HG03175 (cell line): ENCODE data around the gene DNAH6.

Source experiments
- ATAC-seq: cut with Tn5 transposase; IDR thresholded peaks from one replicate; pipeline ENCODE4 v1.9.1; 2021; ENCODE audit warnings: mild to moderate bottlenecking, moderate library complexity; ENCODE audit not compliant: unreplicated experiment

Gene DNAH6

DNA sequence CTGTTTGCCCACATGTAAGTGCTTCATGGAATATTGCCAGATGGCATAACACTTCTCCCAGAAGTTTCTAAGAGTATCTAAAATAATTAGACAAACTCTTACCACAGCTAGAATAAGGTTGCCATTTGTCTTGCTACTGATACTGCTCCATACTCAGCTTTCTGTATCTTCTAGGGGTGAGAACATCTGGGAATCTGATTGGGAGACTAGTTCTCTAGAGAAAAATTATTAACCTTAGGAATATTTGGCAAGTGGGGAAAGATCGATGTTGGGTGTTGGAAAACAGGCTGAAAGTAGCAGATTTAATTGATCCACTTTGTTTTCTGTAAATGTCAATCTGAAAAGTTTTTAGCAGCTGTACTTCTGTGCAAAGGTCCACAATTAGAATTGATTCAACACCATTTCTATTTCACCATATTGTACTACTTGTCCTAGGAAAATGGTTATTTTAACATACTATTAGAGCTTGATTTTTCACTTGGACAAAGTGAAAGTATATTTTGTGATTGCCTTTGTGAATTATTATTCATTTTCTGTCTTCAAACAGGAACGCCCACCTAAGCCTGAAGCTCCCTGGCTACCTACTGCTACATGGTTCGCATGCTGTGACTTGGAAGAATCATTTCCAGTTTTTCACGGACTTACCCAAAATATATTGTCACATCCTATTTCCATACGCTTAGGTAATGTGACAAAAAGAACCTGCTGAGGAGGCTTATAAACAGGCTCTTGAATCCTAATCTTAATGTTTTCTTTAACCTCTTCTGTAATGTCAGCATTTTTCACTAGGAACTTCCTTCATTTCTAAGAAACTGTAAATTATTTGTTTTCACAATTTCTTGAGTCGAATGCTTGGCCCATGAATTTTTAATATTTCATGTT is 216.8 kb downstream of the DNAH6 start:
- ATAC-seq, result no peak

DNA sequence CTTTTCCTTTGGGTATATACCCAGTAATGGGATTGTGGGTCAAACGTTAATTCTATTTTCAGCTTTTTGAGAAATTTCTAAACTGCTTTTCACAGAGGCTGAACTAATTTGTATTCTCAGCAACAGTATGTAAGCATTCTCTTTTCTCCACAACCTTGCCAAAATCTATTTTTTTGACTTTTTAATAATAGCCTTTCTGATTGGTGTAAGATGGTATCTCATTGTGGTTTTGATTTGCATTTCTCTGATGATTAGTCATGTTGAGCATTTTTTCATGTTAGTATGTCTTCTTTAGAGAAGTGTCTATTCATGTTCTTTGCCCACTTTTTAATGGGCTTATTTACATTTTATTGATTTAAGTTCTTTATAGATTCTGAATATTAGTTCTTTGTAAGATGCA is 219.1 kb downstream of the DNAH6 start:
- no peak for ATAC-seq

DNA sequence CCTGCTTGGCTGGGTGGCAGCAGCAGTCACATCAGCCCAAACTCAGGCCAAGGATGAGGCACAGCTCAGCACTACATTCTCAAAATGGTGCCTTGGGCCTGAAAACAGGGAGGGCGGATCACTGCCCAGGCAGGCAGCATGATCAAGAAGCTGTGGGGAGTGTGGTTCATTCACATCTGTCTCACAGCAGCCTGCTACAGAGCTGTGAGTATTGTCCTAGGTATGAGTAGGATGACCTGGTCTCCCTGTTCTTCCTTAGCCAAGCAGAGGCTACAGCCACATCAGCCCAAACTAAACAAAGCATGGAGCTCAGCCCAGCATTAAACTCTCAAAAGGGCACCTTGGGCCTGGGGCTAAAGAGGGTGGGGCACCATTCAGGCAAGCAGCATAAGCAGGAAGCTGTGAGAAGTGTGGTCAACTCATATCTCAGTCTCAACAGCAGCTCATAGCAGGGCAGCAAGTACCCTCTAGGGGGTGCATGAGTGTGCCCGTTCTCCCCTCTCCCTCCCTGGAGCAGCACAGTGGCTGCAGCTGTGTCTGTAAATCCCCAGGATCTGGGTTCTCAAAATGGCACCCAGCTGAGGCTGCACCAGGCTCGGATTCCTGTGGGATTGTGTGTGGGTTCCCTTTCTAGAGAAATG is 225.0 kb downstream of the DNAH6 start:
- ATAC-seq, result peak; percentile 97

DNA sequence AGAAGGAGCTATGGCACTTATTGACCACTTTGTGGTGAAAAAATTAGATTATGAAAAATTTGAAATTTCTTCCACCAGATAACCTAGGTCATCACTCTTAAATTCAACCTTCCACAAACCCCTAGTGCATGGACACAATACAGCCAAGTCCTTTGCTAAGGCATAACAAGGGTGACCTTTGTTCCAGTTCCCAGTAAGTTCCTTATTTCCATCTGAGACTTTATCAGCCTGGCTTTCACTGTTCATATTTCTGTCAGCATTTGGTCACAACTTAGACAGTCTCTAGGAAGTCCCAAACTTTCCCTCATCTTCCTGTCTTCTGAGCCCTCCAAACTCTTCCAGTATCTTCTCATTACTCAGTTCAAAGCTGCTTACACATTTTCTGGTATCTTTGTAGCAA is 232.0 kb downstream of the DNAH6 start:
- ATAC-seq, result no peak

DNA sequence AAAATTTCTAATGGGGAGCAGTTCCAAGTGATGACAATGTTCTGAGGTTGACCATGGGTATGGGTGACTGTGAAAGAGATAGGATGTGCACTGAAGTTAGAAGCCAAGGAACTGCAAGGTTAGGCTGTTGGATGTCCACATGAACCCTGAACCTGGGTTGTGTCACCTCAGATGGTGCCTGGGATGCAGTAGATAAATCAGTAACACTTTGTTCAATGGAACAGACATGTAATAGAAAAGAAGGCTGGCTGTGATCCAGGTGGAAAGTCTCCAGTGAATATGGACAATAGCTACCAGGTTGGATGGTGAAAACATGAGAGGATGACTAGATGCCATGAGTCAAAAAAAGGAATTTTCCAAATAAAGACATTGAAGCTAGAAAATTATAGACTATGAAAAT is 233.1 kb downstream of the DNAH6 start:
- no peak for ATAC-seq

DNA sequence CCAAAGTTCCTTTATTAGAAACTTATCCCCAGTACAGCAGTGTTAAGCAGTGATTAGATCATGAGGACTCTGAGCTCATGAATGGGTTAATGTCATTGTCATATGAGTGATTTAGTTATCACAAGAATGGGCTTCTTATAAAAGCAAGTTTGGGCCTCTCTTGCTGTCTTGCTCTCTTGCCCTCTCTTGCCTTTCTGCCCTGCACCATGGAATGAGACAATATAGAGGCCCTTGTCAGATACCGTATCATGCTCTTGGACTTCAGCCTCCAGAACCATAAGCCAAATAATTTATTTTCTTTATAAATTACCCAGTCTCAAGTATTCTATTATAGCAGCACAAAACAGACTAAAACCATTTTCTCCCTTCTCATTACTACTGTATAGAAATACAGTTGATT is 238.8 kb downstream of the DNAH6 start:
- no peak for ATAC-seq

DNA sequence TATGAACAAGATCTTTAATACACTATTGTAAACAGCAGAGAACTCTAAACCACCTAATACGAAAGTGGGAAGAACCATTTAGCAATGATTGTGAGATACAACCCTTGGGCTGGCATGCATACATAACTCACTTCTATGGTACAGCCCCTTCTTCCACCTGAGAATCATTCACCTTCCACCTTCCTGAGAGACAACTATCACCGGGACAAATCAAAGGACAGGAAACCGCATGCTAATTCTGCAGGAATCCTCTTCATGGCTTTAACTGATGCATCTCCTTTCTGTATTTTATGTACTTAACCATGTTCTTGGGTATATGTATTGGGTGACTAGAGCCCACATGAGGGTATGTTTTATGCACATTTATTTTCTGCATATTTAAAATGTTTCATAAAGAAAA is 241.3 kb downstream of the DNAH6 start:
- no peak for ATAC-seq

DNA sequence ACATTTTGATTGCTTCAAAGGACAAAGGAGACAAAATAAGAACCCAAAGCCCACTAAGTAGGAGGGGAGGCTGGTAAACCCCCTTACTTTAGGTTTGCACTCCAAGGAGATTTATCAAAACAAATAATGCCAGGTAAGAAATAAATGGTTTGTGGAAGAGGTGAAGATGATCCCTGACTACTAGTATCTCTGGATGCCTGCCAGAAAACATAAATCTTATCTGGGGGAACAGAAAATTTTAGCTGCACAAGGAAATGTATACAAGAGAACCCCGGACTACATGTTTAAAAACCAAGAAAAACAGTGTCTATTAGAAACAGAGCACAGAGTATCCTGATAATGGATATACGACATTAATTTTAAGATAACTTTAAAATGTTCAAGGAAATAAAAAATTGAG is 250.5 kb downstream of the DNAH6 start:
- no peak for ATAC-seq

DNA sequence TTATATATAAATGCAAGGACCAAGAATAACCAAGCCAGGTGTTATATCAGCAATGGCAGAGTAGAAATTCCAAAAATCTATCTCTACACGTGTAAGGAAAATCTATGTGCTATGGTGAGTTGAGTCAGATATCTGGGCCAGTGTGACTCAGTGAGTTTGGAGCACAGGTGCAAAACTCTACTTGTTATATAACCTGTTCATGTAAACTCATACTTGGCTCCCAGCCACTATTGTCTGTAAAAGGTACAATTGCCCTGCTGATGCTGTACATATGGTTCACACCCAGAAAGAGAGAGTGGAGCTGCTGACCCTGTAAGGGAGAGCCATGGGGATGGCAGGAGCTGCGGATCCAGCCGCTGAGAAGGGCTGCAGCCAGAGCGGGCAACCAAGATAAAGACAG is 252.5 kb downstream of the DNAH6 start:
- ATAC-seq, result no peak

DNA sequence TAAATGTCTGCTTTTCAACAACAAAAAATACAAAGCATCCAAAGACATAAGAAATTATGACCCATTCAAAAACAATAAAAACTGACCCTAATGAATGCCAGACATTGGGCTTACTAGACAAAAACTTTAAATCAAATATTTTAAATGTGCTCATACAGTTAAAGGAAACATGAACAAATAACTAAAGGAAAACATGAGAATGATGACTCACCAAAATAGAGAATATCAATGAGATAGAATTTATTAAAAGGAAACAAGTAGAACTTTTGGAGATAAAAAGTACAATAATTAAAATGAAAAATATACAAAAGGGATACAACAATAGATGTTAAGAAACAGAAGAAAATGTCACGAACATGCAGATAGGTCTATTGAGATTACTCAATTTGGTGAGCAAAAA is 254.0 kb downstream of the DNAH6 start:
- ATAC-seq, result no peak

DNA sequence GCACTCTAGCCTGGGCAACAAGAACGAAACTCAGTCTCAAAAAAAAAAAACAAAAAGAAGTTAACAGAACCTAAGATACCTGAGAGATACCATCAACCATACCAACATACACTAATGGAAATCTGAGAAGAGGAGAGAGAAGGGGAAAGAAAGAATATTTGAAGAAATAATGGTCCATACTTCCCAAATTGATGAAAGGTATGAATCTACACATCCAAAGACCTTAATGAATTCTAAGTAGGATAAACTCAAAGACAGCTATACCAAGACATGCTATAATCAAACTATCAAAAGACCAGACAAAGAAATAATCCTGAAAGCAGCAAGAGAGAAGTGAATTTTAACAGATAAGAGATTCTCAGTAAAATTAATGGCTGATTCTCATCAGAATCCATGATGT is 255.0 kb downstream of the DNAH6 start:
- ATAC-seq, result no peak

DNA sequence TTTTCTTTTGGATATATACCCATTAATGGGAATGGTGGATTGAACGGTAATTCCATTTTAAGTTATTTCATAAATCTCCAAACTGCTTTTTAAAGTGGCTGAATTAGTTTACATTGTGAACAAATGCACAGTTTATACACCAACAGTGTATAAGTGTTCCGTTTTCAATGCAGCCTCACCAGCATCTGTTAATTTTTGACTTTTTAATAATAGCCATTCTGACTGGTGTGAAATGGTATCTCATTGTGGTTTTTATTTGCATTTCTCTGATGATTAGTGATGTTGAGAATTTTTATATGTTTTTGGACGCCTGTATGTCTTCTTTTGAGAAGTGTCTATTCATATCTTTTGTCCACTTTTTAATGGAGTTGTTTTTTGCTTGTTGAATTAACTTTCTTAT is 257.3 kb downstream of the DNAH6 start:
- peak; percentile 74 for ATAC-seq

DNA sequence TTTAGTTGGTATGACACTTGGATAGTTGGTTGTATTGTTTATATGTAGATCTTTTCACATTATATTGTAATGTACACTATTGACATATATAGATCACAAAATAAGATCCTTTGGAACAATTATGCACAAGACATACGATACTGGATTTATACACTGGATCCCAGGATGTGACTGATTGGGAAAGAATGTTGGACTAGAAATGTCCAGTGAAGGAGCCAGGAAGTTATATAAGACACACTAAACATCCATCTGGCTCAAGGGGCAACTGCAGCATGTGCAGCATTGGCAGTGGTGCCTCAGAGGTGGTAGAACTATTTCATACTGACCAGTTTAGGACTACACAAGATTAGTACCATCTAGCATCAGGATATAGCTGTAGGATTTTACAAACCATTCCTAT is 259.7 kb downstream of the DNAH6 start:
- ATAC-seq, result no peak

DNA sequence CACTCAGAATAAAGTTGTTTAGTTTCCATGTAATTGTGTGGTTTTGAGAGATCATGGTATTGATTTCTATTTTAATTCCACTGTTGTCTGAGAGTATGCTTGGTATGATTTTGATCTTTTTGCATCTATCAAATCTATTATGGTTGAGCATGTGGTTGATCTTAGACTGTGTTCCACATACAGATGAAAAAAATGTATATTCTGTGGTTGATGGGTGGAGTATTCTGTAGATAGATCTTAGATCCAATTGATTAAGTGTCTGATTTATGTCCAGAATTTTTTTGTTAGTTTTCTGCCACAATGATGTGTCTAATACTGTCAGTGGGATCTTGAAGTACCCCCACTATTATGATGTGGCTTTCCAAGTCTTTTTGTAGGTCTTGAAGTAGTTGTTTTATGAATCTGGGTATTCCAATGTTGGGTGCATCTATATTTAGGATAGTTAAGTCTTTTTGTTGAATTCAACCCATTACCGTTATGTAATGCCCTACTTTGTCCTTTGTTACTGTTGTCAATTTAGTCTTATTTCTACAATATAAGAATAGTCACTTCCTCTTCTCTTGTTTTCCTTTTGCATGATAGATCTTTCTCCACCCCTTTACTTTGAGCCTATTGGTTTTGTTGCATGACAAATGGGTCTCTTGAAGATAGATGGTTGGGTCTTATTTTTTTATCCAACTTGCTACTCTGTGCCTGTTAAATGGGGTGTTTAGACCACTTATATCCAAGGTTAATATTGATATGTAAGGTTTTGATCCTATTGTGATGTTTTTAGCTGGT is 262.8 kb downstream of the DNAH6 start:
- ATAC-seq, result no peak

DNA sequence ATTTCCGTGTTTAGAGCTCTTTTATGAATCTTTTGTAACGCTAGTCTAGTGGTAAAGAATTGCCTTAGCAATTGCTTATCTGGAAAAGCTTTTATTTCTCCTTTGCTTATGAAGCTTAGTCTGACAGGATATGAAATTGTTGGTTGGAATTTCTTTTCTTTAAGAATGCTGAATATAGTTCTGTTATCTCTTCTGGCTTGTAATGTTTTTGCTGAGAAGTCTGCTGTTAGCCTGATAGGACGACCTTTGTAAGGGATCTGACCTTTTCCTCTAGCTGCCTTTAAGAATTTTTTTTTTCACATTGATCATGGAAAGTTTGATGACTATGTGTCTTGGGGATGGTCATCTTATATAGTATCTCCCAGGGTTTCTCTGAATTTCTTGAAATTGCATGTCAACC is 263.5 kb downstream of the DNAH6 start:
- no peak for ATAC-seq

DNA sequence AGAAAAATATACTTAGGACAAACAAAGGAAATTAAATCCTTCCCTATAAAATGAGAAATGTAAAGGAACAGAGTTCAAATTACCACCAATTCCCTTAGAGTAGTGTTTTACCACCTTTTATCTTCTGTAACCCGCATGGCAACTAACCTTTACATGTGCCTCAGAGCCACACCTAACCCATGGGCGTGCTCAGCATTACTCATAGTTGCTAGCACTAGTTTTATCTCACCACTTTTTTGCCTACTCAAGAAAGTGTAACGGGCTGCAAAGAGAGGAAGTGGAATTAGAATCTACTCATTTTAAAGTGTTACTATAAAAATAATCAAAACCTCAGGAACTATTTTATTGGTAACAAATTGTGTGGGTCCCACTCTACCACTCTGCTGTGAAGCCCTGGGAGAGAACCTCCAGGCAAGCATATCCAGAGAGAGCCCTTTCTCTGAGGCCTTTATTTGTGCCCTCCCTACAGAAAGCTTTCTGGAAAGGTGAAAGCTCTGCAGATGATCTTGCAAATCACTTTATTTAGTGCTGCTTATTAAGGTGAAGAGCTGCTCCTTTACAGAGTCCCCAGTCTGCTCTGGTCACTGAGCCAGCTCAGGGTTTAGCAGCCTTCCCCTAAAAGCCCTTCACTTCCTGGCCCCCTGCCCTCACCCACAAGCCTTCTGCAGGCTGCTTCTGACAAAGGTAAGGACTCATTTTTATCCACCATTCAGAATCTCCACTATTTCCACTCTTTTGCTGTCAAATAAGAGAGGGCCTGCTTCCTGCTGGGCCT is 265.8 kb downstream of the DNAH6 start:
- ATAC-seq, result peak; percentile 91

DNA sequence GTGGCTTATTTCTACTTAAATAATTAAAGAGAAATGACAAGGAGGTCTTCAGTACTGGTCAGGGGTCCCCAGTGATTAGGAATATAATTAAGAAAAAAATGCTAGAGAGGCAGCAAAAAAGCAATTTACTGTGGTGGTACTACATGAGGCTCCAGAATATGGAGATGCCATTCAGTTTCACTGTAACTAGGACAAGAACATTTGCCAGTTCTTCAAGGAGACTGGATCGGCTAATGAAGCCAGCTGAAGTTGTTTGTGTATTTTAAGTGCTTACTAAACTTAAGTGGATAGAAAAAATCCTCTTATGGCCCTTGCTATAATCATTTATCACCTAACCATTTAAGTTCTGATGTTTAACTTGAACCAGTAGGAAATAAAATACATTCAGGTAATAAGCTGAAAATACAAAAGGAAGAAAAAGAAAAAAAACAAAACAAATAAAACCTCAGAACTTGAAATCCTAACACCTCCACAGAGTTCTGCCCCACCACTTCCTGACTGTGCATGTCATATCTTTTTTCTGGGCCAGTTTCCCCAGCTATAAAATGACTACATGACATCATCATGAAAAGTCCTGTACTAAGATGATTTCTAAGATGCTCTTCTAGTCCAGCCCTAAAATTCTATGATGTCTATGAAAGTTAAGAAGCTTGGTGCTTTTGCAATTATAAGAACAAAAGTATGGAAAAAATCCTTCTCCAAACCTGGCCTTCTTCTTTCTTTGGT is 266.6 kb downstream of the DNAH6 start:
- peak; percentile 50 for ATAC-seq

DNA sequence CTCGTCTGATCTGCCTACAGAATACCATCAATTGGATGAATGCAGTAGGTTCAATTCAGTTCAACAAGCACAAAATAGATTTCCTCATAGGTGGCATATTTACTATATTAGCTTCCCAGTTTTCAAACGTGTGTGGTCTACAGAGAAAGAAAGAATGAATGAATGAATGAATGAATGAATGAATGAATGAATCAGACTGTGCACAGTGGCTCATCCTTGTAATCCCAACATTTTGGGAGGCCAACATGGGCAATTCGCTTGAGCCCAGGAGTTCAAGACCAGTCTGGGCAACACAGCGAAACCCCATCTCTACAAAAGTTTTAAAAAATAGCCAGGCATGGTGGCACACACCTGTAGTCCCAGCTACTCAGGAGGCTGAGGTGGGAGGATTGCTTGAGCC is 269.7 kb downstream of the DNAH6 start:
- no peak for ATAC-seq

DNA sequence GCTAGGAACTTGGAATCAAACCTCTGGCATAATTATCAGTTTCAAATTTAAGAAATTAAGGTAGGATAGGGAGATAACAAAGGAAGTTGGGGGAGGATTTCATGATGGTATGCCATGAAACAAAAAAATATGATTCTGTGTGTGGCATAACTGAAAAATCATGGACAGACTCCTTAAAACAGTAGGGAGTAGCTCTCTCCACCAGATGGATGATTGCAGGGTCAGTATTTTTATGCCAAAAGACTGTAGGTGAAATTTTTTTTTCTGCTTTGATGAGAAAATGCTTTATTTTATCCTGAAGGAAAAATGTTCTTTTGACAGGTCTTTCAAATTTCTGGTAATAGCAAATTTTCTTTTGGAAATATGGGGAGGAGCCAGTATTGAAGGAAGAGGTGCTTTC is 270.3 kb downstream of the DNAH6 start:
- ATAC-seq, result no peak

DNA sequence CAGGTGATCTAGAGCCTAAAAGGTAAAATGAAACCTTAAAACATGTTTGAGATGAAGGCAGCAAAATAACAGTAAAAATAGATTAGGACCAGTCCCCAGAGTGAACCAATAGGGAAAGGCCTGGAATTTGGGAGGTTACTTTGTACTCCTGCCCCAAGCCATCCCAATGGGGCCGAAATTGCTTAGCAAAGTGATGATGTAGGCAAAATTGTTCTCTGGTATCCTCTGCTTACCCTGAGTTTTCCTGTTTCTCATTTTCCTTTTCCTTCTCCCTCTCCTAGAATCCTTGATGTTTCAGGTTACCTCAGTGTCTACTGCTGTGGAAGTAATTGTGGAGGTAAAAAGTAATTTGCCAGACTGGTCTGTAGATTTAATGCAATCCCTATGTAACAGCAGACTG is 271.7 kb downstream of the DNAH6 start:
- no peak for ATAC-seq
